Left ventricle myocardium inferior (tissue), 1 donor: ENCODE measurements around the gene HSPA8. TPM values are rescaled to one million over a fixed set of nuclear protein-coding genes. Genes with fewer than 3 reads are reported as not detected.

Source experiments
- DNase-seq: peaks from one replicate; pipeline ENCODE4 v3.0.0-alpha.2; 2020
- H3K27ac ChIP-seq: fragments of 200-600 bp; replicated peaks from 2 replicates; pipeline ENCODE4 v1.8.0; 2021
- H3K27me3 ChIP-seq: fragments of 200-600 bp; 2 replicates; pipeline ENCODE4 v1.8.0; 2021; ENCODE audit warnings: low read depth
- H3K36me3 ChIP-seq: fragments of 200-600 bp; 2 replicates; pipeline ENCODE4 v1.8.0; 2021
- H3K4me1 ChIP-seq: fragments of 200-600 bp; 2 replicates; pipeline ENCODE4 v1.8.0; 2021
- H3K4me3 ChIP-seq: fragments of 200-600 bp; 2 replicates; pipeline ENCODE4 v1.8.0; 2021; ENCODE audit warnings: mild to moderate bottlenecking, moderate library complexity
- H3K9me3 ChIP-seq: fragments of 200-600 bp; replicated peaks from 2 replicates; pipeline ENCODE4 v1.8.0; 2021
- CTCF ChIP-seq: fragments of 200-600 bp; IDR thresholded peaks from 2 replicates; pipeline ENCODE4 v1.8.0; 2021; ENCODE audit warnings: antibody characterized with exemption, mild to moderate bottlenecking, borderline replicate concordance
- intact Hi-C: fragments of 100-400 bp; cut with micrococcal nuclease; formaldehyde crosslinking; loops from one replicate; pipeline ENCODE4 v1.11.0; 2022
- total RNA-seq: library from RNA; stranded (reverse); fragmentation: NEBNext Ultra II Directional; extraction: Animal tissue kit (Norgen Biotek cat#: 25700); gene quantifications from one replicate; pipeline ENCODE4 v1.2.1, GENCODE V29; 2021
- donor health status: DM: no; HTN: yes; CAD: no; lungs with severe emphysema.

HSPA8 gene
- total RNA-seq, 1 donor from 2014 or later = 1,405 TPM

GRCh38 chr11:123035831-123036230 lies 26.1 kb downstream of the HSPA8 start:
- Histone ChIP-seq H3K9me3 (no peaks in the 10 kb centered on the region), H3K4me3 (no peak overlapping the region), H3K36me3 (no peaks in the 10 kb centered on the region), H3K27ac (no peak overlapping the region), H3K4me1 (no peaks in the 10 kb centered on the region), H3K27me3 (no peaks in the 10 kb centered on the region)
- DNase-seq = no peak
- intact Hi-C loops = no loop called here
- TF ChIP-seq CTCF = no peak

- no peaks in the 10 kb centered on the region for H3K36me3 ChIP-seq
- no peaks in the 10 kb centered on the region for H3K27me3 ChIP-seq
- no peak overlapping the region for H3K4me3 ChIP-seq
- DNase-seq = no peak
- TF ChIP-seq CTCF = no peak
- intact Hi-C loops = no loop called here
- H3K9me3 ChIP-seq = no peaks in the 10 kb centered on the region
- no peak overlapping the region for H3K27ac ChIP-seq
- H3K4me1 ChIP-seq = no peaks in the 10 kb centered on the region
Measured at GRCh38 chr11:123034597-123034996, 27.3 kb downstream of the HSPA8 start.

GRCh38 chr11:123033895-123034294 lies 28.0 kb downstream of the HSPA8 start:
- no peak overlapping the region for H3K4me3 ChIP-seq
- intact Hi-C loops = no loop called here
- no peaks in the 10 kb centered on the region for H3K27me3 ChIP-seq

GRCh38 chr11:123030517-123030916 lies 31.4 kb downstream of the HSPA8 start:
- Histone ChIP-seq H3K27me3 (no peaks in the 10 kb centered on the region), H3K4me1 (no peaks in the 10 kb centered on the region), H3K36me3 (no peaks in the 10 kb centered on the region), H3K9me3 (no peaks in the 10 kb centered on the region), H3K27ac (no peak overlapping the region), H3K4me3 (no peak overlapping the region)
- no peak for DNase-seq
- TF ChIP-seq CTCF = no peak
- intact Hi-C loops = no loop called here

More at GRCh38 chr11:123033895-123034294, 28.0 kb downstream of the HSPA8 start:
- Histone ChIP-seq H3K9me3 (no peaks in the 10 kb centered on the region), H3K27ac (no peak overlapping the region), H3K4me1 (no peaks in the 10 kb centered on the region), H3K36me3 (no peaks in the 10 kb centered on the region)
- DNase-seq = no peak
- TF ChIP-seq CTCF = peak; percentile 32

- intact Hi-C loops = loop anchor here (5.0 kb wide), 1 partner anchor 159 kb away; no protein-coding TSS in a partner anchor
- DNase-seq = no peak
Measured at GRCh38 chr11:123020968-123021367, 41.0 kb downstream of the HSPA8 start.

More at GRCh38 chr11:123020968-123021367, 41.0 kb downstream of the HSPA8 start:
- no peaks in the 10 kb centered on the region for H3K36me3 ChIP-seq
- H3K4me3 ChIP-seq = no peak overlapping the region
- no peaks in the 10 kb centered on the region for H3K9me3 ChIP-seq
- H3K4me1 ChIP-seq = peaks cover 13% of the 10 kb centered on the region
- no peak overlapping the region for H3K27ac ChIP-seq
- TF ChIP-seq CTCF = peak; percentile 61
- peaks cover 28% of the 10 kb centered on the region for H3K27me3 ChIP-seq
